ENCODE data around the gene FAM200B. TPM values are rescaled to one million over a fixed set of nuclear protein-coding genes. Genes with fewer than 3 reads are reported as not detected.

FAM200B gene
- total RNA-seq, 3 donors from 2014 or later: 34.7 to 66.9 (median 55.9) TPM

DNA sequence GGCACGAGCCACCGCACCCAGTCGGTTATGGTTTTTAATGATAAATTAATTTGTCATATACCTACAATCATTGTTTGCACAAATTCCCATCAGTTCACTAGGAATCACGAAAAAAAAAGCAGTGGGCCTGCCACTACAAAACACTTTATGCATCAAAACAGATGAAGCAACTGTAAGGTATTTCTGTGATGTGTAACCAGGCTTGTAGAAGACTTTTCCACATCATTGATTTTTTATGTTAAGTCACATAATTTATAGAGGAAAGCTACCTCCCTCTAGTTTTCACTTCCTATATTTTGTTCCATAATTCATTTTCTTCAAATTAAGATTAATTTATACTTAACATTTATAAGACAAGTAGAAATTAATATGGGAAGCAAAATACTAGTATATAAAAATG is 6.7 kb upstream of the FAM200B start:
- no peaks in the 10 kb centered on the region for H3K9me3 ChIP-seq
- no peaks in the 10 kb centered on the region for H3K27me3 ChIP-seq
- no peak overlapping the region for H3K4me3 ChIP-seq
- H3K27ac ChIP-seq: no peak overlapping the region
- no peak for DNase-seq (ENCODE audit: low spot score in 2 of 2)
- TF ChIP-seq POLR2AphosphoS5 (IDR thresholded peaks at IDR 0.05): no peak
- no peak for TF ChIP-seq POLR2A (IDR thresholded peaks at IDR 0.05)
- TF ChIP-seq, protein P1, sequence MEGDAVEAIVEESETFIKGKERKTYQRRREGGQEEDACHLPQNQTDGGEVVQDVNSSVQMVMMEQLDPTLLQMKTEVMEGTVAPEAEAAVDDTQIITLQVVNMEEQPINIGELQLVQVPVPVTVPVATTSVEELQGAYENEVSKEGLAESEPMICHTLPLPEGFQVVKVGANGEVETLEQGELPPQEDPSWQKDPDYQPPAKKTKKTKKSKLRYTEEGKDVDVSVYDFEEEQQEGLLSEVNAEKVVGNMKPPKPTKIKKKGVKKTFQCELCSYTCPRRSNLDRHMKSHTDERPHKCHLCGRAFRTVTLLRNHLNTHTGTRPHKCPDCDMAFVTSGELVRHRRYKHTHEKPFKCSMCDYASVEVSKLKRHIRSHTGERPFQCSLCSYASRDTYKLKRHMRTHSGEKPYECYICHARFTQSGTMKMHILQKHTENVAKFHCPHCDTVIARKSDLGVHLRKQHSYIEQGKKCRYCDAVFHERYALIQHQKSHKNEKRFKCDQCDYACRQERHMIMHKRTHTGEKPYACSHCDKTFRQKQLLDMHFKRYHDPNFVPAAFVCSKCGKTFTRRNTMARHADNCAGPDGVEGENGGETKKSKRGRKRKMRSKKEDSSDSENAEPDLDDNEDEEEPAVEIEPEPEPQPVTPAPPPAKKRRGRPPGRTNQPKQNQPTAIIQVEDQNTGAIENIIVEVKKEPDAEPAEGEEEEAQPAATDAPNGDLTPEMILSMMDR (IDR thresholded peaks at IDR 0.05): no peak
- H3K36me3 ChIP-seq: no peaks in the 10 kb centered on the region
- intact Hi-C loops (cut with DNase I; ENCODE audit: low total_unique reads): no loop called here
- no peaks in the 10 kb centered on the region for H3K4me1 ChIP-seq

GRCh38 chr4:15675356-15675755 is 6.3 kb upstream of the FAM200B start:
- intact Hi-C loops (cut with DNase I; ENCODE audit: low total_unique reads): no loop called here
- Histone ChIP-seq H3K4me1 (no peaks in the 10 kb centered on the region), H3K36me3 (no peaks in the 10 kb centered on the region), H3K9me3 (no peaks in the 10 kb centered on the region), H3K4me3 (no peak overlapping the region), H3K27me3 (no peaks in the 10 kb centered on the region), H3K27ac (no peak overlapping the region)
- no peak for DNase-seq (ENCODE audit: low spot score in 2 of 2)
- TF ChIP-seq, protein P1 (IDR thresholded peaks at IDR 0.05): no peak
- no peak for TF ChIP-seq POLR2A (IDR thresholded peaks at IDR 0.05)
- TF ChIP-seq POLR2AphosphoS5 (IDR thresholded peaks at IDR 0.05): no peak

GRCh38 chr4:15676039-15676438 is 5.6 kb upstream of the FAM200B start:
- intact Hi-C loops (cut with DNase I; ENCODE audit: low total_unique reads): no loop called here
- H3K27ac ChIP-seq: no peak overlapping the region
- H3K27me3 ChIP-seq: no peaks in the 10 kb centered on the region

DNA sequence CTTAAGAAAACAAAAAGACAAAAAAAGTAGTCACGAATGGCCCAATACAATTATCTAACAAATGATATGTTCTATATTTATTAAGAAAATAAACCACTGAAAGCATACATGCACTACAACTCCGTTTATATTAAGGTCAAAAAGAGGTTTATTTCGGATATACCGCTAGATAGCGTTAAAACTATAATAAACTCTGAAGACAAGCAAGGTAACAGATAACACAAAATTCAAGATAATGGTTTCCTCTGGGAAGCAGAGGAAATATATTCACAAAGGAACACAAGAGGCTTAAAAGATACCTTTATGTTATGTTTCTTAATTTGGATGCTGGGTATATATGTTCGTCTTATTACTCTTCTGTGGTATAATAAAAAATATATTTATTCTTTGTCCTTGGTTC is 4.7 kb upstream of the FAM200B start:
- Histone ChIP-seq H3K27ac (no peak overlapping the region), H3K36me3 (no peaks in the 10 kb centered on the region), H3K4me1 (no peaks in the 10 kb centered on the region), H3K4me3 (no peak overlapping the region), H3K9me3 (no peaks in the 10 kb centered on the region), H3K27me3 (no peaks in the 10 kb centered on the region)
- intact Hi-C loops (cut with DNase I; ENCODE audit: low total_unique reads): no loop called here
- no peak for DNase-seq (ENCODE audit: low spot score in 2 of 2)
- TF ChIP-seq, protein P1 (IDR thresholded peaks at IDR 0.05): no peak
- TF ChIP-seq POLR2A (IDR thresholded peaks at IDR 0.05): no peak
- no peak for TF ChIP-seq POLR2AphosphoS5 (IDR thresholded peaks at IDR 0.05)

More at GRCh38 chr4:15676039-15676438, 5.6 kb upstream of the FAM200B start:
- no peaks in the 10 kb centered on the region for H3K4me1 ChIP-seq
- no peak overlapping the region for H3K4me3 ChIP-seq
- DNase-seq (ENCODE audit: low spot score in 2 of 2): no peak
- no peaks in the 10 kb centered on the region for H3K36me3 ChIP-seq
- TF ChIP-seq POLR2AphosphoS5 (IDR thresholded peaks at IDR 0.05): no peak
- TF ChIP-seq, protein P1 (IDR thresholded peaks at IDR 0.05): no peak
- no peak for TF ChIP-seq POLR2A (IDR thresholded peaks at IDR 0.05)
- H3K9me3 ChIP-seq: no peaks in the 10 kb centered on the region

DNA sequence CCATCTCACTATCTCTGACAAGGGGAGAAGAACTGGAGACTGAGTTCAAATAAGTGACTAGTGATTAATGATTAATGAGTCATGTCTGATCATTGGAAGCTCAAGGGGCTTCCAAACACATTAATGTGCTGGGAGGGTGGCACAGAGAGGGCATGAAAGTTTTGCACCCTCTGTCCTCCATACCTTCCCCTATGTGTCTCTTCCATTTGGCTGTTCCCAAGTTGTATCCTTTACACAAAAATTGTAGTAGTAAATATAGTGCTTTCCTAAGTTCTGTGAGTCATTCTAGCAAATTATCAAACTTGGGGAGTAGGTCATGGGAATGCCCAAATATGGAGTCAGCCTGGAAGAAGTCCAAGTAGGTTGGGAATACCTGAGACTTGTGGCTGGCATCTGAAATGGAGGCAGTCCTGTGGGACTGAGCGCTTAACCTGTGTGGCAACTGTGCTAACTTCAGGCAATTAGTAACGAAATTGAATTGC is 4.1 kb upstream of the FAM200B start:
- H3K27me3 ChIP-seq: no peaks in the 10 kb centered on the region

More for the DNA sequence above, 4.1 kb upstream of the FAM200B start:
- TF ChIP-seq POLR2A (IDR thresholded peaks at IDR 0.05) (no peak), POLR2AphosphoS5 (IDR thresholded peaks at IDR 0.05) (no peak)
- TF ChIP-seq, protein P1 (IDR thresholded peaks at IDR 0.05): no peak
- H3K4me1 ChIP-seq: no peaks in the 10 kb centered on the region
- no peaks in the 10 kb centered on the region for H3K9me3 ChIP-seq
- no peak for DNase-seq (ENCODE audit: low spot score in 2 of 2)
- intact Hi-C loops (cut with DNase I; ENCODE audit: low total_unique reads): no loop called here
- H3K4me3 ChIP-seq: no peak overlapping the region
- no peak overlapping the region for H3K27ac ChIP-seq
- H3K36me3 ChIP-seq: no peaks in the 10 kb centered on the region
